Left ventricle myocardium inferior (tissue), 1 donor: ENCODE results near the gene FABP1. TPM values are rescaled to one million over a fixed set of nuclear protein-coding genes. Genes with fewer than 3 reads are reported as not detected.

ENCODE experiments used
- DNase-seq: peaks from one replicate; pipeline ENCODE4 v3.0.0-alpha.2; 2020
- H3K27ac ChIP-seq: fragments of 200-600 bp; replicated peaks from 2 replicates; pipeline ENCODE4 v1.8.0; 2021
- H3K27me3 ChIP-seq: fragments of 200-600 bp; 2 replicates; pipeline ENCODE4 v1.8.0; 2021; ENCODE audit warnings: low read depth
- H3K36me3 ChIP-seq: fragments of 200-600 bp; 2 replicates; pipeline ENCODE4 v1.8.0; 2021
- H3K4me1 ChIP-seq: fragments of 200-600 bp; 2 replicates; pipeline ENCODE4 v1.8.0; 2021
- H3K4me3 ChIP-seq: fragments of 200-600 bp; 2 replicates; pipeline ENCODE4 v1.8.0; 2021; ENCODE audit warnings: mild to moderate bottlenecking, moderate library complexity
- H3K9me3 ChIP-seq: fragments of 200-600 bp; replicated peaks from 2 replicates; pipeline ENCODE4 v1.8.0; 2021
- intact Hi-C: fragments of 100-400 bp; cut with micrococcal nuclease; formaldehyde crosslinking; loops from one replicate; pipeline ENCODE4 v1.11.0; 2022
- total RNA-seq: library from RNA; stranded (reverse); fragmentation: NEBNext Ultra II Directional; extraction: Animal tissue kit (Norgen Biotek cat#: 25700); gene quantifications from one replicate; pipeline ENCODE4 v1.2.1, GENCODE V29; 2021
- TF ChIP-seq, protein P1 (sequence below): fragments of 200-600 bp; IDR thresholded peaks from 2 replicates; pipeline ENCODE4 v1.8.0; 2021; ENCODE audit warnings: antibody characterized with exemption, mild to moderate bottlenecking, borderline replicate concordance
- donor health status: DM: no; HTN: yes; CAD: no; lungs with severe emphysema.

FABP1 gene
- total RNA-seq, 1 donor from 2014 or later = not detected

DNA sequence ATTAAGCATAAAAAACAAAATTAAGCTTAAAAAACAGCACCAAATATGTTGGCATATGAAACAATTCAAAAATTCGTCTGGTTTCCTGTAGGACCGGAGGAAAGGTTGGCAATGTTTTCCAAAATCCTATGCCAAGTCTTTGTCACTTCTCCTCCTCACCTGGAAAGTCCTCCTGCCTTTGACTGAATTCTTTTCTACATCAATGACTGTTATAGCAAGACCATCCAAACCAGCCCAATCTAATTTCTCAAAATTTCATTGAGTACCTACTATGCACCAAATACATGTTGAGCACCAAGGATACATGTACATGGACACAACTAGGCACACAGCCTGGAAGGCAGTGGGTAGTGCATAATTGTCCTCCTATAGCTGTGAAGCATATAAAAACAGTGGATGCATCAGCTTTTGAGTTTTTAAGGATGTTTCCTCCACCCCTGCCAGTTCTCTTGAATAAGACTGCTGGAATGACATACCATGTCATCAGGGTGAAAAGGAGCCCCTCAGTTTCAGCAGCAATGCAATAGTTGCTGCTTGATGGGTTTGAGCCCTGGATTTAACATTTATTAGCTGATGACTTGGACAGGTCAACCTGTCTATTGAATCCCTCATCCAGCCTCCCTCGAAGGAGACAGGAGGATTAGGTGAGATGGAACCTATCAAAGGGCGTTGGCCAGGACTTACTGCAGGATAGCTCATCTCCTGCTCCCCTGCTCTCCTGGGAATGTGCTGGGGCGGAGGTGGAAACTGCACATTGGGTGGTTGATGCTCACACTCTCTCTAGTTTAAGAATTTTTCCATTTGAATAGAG lies 4.5 kb downstream of the FABP1 start:
- no peaks in the 10 kb centered on the region for H3K9me3 ChIP-seq
- no peak overlapping the region for H3K4me3 ChIP-seq
- H3K27ac ChIP-seq = no peak overlapping the region
- no peaks in the 10 kb centered on the region for H3K4me1 ChIP-seq
- no peaks in the 10 kb centered on the region for H3K36me3 ChIP-seq
- intact Hi-C loops = no loop called here
- TF ChIP-seq, protein P1, sequence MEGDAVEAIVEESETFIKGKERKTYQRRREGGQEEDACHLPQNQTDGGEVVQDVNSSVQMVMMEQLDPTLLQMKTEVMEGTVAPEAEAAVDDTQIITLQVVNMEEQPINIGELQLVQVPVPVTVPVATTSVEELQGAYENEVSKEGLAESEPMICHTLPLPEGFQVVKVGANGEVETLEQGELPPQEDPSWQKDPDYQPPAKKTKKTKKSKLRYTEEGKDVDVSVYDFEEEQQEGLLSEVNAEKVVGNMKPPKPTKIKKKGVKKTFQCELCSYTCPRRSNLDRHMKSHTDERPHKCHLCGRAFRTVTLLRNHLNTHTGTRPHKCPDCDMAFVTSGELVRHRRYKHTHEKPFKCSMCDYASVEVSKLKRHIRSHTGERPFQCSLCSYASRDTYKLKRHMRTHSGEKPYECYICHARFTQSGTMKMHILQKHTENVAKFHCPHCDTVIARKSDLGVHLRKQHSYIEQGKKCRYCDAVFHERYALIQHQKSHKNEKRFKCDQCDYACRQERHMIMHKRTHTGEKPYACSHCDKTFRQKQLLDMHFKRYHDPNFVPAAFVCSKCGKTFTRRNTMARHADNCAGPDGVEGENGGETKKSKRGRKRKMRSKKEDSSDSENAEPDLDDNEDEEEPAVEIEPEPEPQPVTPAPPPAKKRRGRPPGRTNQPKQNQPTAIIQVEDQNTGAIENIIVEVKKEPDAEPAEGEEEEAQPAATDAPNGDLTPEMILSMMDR = no peak
- H3K27me3 ChIP-seq = peaks cover 33% of the 10 kb centered on the region
- no peak for DNase-seq

DNA sequence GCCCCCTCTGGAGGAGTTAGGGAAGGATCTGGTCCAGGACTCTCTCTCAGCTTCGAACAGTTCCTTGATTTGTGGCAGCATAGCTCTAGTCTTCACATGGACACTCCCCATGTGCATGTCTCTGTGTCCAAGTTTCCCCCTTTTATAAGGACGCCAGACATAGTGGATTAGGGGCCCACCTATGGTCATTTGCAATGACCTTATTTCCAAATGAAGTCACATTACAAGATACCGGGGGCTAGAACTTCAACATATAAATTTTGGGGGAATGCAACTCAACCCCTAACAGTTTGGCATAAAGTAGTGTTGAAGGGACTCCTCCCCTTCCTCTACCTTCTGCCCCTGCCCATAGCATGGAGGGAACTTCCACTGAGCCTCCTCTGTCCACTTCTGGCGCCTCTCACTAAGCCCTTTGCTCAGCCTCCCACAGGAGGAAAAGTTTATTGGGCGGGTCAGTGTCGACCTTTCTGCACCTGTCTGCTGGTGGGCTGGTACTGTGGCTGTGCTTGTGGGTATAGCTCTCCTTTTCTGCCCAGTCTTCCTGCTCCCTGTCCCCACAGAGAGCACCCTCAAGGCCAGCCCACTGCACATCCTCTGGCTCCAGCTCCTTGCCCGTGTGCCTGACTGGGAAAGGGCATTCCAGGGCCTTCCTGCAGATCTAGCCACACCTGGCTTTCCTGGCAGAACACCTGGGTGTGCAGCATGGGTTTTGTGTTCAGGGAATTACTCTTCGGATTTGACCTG lies 5.5 kb downstream of the FABP1 start:
- Histone ChIP-seq H3K36me3 (no peaks in the 10 kb centered on the region), H3K4me1 (no peaks in the 10 kb centered on the region), H3K4me3 (no peak overlapping the region), H3K9me3 (no peaks in the 10 kb centered on the region), H3K27me3 (peaks cover 24% of the 10 kb centered on the region), H3K27ac (no peak overlapping the region)
- TF ChIP-seq, protein P1 = no peak
- DNase-seq = no peak
- intact Hi-C loops = no loop called here

DNA sequence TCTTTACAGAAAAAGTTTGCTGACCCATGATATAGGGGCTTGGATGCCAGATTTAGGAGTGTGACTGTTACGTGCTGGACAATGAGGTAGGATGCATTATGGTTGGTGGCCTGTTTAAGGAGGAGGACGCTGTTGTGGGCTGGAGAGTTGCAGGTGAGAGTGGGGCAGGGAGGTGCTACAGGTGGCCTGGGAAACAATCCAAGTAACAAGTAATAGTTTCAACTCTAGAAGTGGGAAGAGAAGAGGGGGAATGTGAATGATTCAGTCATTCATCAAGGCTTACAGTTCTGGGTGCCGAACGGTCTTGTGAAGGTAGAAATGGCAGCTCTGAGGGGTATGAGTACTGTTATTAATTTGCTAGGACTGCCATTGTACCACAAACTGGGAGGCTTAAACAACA lies 6.2 kb downstream of the FABP1 start:
- TF ChIP-seq, protein P1 = no peak
- no peaks in the 10 kb centered on the region for H3K4me1 ChIP-seq
- no peak overlapping the region for H3K27ac ChIP-seq
- no peak for DNase-seq
- H3K27me3 ChIP-seq = peaks cover 18% of the 10 kb centered on the region
- intact Hi-C loops = no loop called here
- no peak overlapping the region for H3K4me3 ChIP-seq
- no peaks in the 10 kb centered on the region for H3K9me3 ChIP-seq
- no peaks in the 10 kb centered on the region for H3K36me3 ChIP-seq

DNA sequence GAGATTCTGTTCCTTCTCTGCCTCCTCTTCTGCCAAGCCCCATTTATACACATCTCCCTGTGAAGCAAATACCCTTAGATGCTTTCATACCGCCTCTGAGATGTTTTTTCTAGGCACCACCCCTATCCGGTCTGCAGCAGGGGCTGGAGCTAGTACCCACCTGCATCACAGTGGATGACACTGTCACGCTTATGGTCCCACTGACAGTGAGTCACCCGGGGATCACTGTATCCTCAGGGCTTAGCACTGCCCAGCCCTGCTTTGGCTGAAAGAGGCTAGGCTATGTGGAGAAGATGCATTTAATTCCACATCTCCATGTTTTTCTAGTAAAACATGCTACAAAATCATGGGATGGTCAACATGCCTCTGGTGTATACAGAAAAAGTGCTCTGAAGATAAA lies 9.9 kb downstream of the FABP1 start:
- no peaks in the 10 kb centered on the region for H3K9me3 ChIP-seq
- no peak for DNase-seq
- TF ChIP-seq, protein P1 = no peak
- intact Hi-C loops = no loop called here
- no peaks in the 10 kb centered on the region for H3K27me3 ChIP-seq
- peaks cover 2% of the 10 kb centered on the region for H3K36me3 ChIP-seq
- H3K4me1 ChIP-seq = peaks cover 8% of the 10 kb centered on the region
- H3K27ac ChIP-seq = no peak overlapping the region
- H3K4me3 ChIP-seq = no peak overlapping the region

DNA sequence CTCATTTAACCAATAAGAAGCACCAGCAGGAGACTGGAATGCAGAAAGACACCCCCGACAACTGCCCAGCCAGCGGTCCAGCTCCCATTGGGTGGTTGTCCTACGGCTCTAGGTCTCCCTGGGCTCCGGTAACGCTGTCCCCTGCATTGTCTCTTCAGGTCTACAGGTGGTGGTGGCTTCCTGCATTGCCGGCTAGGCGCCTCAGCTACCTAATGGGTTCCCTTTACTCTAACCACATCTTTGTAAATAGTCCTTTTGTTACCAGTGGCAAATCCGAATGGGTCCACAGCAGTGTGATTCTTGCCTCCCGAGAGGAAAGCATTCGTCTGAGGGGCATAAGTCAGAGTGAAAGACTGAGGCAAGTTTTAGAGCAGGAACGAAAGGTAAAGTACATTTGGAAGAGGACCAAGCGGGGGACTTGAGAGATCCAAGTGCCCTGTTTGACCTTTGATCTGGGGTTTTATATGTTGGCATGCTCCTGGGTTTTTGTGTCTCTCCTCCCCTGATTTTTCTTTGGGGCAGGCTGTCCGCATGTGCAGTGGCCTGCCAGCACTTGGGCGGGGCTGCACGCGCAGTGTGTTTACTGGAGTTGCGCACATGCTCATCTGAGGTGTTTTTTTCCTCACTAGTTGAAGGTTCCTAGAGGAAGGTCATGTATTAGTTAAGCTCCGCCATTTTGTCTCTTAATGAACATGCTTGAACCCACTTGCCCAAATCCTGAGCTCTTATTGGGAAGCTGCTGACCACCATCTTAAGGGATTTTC lies 11.0 kb downstream of the FABP1 start:
- TF ChIP-seq, protein P1 = no peak
- intact Hi-C loops = no loop called here
- no peak for DNase-seq

More for the DNA sequence above, 11.0 kb downstream of the FABP1 start:
- Histone ChIP-seq H3K9me3 (no peaks in the 10 kb centered on the region), H3K36me3 (peaks cover 6% of the 10 kb centered on the region), H3K4me1 (peaks cover 8% of the 10 kb centered on the region), H3K27ac (no peak overlapping the region), H3K27me3 (no peaks in the 10 kb centered on the region), H3K4me3 (no peak overlapping the region)
